GM18519 (cell line): Measurements from ENCODE around the gene TULP1.
"Not testable (repeated sequence)": the region's sequence is repeated elsewhere in the genome, so short reads cannot be mapped to it uniquely, and the experiment has no call there.

Experiments used
- ATAC-seq: cut with Tn5 transposase; IDR thresholded peaks from one replicate; pipeline ENCODE4 v1.9.1; 2021; ENCODE audit warnings: mild to moderate bottlenecking, moderate library complexity; ENCODE audit not compliant: unreplicated experiment, low FRiP score

Gene TULP1

DNA sequence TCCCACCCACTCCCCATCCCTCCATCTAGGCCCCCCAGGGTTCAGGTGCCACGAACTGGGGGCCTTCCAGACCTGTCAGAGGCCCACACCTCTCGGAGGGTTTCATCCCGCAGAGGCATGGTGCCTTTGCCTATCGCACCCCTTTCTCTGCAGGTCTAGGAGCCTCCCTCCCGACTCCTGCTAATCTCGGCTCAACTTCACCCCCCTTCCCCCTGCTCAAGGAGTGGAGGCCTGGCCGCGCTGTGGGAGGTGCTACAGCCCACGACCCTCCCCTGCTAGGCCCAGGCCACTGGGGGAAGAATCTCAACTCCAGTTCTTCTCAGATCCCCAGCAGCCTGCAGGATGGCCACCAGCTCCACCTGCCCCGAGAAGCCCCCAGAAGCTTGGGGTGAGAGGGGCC, at the start of gene TULP1:
Gene TULP1, minus strand, starts transcription at position 157 of the 400 bp plus-strand sequence. Its CDS starts 38 bp downstream, at position 119.
- no peak for ATAC-seq

DNA sequence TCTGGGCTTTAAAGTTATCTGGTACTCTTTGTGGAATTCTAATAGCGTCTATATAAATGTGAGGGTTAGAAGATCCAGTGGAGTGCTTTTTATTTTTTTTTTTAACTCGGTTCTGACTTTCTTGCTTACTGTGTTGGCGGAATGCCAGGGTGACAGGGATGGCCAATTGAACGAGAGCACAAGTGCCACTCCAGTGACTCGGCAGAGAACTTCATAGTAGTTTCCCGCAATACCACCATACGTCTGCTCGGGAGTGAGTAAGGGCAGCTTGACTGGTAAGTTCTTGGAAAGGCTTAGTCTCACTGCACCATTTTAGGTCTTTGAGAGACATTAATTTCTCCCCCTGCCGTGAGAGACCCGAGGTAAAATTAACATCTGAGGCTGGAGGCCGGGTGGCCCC, 49.4 kb upstream of the TULP1 start:
- no peak for ATAC-seq

DNA sequence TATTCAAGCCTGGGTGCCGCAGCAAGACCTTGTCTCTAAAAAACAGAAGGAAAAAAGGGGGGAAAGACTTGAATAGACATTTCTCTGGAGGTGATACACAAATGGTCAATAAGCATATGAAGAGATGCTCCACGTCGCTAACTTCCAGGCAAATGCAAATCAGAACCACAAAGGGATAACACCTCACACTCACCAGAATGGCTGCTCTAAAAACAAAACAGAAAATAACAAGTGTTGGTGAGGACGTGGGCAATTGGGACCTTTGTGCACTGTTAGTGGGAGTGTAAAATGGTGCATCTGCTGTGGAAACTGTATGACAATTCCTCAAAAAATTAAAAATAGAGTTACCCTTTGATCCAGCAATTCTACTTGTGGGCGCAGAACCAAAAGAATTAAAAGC, 48.4 kb upstream of the TULP1 start:
- no peak for ATAC-seq

DNA sequence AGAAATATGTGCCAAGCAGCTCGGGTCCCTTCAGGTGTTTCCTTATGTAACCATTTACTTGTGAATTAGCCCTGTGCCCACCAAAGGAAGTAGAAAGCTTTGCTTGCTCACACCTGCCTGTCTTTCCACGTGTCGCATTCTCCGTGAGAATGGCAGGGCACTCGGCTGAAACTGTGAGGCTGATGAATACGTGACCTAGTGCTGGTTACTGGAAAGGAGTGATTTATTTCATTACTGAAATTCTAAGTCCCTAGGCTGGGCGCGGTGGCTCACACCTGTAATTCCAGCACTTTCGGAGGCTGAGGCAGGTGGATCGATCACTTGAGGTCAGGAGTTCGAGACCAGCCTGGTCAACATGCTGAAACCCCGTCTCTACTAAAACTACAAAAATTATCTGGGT, 45.9 kb upstream of the TULP1 start:
- ATAC-seq = no peak

DNA sequence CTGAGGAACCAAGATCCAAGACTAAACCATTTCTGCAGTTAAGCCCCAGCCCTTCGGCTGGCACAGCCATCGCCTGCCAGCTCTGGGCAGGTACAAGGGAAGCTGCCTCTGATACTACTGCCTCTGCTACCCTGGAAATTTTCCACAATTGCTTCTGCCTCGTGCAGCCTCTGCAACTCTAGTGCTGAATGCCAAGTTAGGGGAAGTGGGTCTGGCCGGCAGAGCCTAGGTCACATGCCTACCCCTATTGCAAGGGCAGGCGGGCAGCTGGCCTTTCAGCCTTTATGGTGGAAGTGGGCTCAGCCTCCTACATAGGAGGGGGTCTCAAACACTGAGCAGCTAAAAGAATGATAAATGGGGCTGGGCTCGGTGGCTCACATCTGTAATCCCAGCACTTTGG, 44.5 kb upstream of the TULP1 start:
- ATAC-seq = no peak

DNA sequence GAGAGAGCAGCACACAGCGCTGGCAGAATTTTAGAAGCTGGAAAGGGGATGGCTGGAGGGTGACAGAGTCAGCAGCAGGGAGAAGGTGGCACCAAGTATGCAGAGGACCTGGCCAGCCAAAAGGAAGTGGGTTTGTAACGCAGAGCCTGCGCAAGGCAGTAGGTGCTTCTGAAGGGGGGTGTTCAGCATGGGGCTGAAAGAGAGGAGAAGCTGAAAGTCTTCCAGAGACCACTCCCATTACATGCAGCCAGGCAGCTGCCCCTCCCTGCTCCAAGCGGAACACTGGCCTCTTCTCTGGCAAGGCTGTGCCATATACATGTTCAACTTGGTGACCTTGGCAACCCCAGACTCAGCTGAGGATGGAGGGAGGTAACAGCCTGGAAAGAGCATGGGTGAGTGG, 42.1 kb upstream of the TULP1 start:
- ATAC-seq = no peak

DNA sequence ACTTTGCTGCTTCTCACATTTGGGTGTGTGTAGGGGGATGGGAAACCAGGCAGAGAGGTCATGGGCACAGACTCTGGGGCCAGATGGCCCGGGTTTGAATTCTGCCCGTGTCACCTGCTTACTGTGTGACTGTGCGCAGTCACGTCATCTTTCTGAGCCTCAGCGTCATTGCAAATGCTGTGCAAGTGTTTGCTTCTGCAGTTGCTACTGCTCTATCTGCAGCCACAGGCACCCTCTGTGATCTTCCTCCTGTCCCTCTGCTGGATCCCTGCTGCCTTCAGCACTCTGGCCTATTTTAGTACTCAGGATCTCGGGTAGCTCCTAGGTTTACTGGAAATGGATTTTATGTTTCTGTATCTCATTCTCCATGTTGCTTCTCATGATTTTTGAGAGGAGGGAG, 40.6 kb upstream of the TULP1 start:
- no peak for ATAC-seq

DNA sequence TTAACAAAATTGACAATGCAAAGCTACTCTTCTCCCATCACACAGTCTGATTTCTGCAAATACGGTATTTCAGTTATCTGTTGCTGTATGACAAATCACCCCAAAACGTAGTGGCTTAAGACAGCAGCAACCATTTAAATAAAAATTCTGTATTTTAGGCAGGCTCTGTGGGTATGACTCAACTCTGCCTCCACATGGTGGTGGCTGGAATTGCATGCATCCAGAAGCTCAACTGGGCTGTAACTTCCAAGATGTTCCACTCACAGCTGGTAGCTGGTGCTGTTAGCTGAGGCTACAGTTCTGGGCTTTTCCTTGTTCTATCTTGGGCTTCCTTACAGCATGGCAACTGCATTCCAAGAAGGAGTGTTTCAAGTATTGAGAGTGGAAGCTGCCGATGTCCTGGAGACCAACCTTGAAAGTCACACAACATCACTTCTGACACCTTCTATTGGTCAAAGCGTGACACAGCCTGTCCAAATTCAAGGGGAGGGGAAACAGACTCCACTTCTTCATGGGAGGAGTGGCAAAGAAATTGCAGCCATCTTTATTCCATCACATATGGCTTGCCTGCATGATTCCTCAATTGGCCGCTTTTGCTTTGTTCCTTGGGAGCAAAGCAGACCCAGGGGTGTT, 39.7 kb upstream of the TULP1 start:
- ATAC-seq = no peak

DNA sequence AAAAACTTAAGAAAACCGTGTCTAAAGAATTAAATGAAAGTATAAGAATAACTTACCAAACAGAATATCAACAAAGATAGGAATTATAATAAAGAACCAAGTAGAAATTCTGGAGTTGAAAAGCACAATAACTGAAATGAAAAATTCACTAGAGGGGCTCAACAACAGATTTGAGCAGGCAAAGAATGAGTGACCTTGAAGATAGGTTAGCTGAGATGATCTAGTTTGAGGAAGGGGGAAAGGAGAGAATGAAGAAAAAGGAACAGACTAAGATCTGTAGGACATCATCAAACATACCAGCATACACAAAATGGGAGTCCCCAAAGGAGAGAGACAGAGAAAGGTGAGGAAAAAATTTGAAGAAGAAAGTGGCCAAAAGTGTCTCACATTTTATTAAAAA, 37.7 kb upstream of the TULP1 start:
- ATAC-seq = no peak

DNA sequence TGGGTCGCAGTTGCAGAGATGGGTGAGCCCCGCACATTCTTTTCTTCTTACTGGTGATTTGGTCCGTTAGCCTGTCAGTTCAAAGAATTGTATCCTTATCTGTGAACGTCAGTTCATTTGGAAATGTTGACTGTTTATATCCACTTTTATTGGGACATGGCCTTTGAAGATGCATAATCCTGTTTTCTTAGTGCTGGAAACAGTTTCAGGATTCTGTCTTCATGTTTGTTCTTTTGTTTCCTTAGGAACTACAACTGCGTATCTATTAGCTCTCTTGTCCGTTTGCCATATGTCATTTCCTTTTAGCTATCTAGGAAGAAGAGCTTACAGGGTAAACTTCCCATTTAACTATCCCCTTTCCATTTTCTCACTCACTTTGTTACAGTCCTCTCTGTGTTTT, 35.0 kb upstream of the TULP1 start:
- ATAC-seq = no peak

DNA sequence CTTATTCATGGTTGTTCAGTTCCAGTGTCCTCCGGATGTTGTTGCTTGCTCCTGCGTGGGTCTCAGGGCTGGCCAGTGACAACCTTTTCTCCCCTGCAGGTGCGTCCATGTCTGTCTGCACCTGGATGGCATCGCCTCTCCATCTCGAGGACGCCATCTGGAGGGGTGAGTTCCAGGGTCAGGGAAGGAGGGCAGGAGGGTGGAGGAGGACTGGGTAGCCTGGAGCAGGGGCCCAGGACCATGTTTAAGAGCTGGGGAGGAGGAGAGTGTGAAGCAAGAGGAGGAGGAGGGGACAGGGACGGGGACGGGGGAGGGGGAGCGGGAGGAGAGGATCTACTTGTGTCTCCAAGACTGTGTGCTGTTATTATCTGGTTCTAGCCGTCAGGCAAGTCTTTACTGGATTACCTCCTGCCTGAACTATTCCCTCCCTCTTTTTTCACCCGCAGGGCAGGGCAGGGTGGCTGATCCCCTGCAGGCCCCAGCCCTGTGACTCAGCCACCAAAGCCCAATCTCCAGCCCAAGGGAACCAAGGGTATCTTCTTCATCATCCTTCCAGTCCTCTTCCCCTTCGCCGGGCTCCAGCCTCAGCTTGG, 32.2 kb upstream of the TULP1 start:
- no peak for ATAC-seq

DNA sequence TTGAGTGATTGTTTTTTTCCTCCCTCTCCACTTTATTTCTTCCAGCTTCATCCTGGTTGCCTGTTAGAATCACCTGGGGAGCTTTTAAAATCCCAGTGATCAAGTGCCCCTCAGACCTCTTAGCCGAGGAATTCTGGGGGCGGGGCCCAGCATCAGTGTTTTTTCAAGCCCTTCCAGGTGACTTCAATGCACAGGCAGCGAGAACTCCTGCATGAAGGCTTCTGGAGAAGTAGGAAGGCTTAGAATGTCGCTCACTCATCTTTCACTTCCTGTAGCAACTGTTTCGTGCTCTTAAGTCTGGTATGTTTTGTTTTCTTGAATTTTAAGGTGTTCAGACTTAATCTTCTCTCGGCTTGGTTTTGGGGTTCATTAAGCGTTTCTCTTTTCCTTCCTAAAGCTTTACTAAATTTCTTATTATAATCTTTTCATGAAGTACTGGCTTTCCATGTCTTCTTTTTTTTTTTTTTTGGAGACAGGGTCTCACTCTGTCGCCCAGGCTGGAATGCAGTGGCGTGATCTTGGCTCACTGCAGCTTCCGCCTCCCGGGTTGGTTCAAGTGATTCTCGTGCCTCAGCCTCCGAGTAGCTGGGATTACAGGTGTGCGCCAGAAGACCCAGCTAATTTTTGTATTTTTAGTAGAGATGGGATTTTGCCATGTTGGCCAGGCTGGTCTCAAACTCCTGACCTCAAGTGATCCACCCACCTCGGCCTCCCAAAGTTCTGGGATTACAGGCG, 30.9 kb upstream of the TULP1 start:
- no peak for ATAC-seq

DNA sequence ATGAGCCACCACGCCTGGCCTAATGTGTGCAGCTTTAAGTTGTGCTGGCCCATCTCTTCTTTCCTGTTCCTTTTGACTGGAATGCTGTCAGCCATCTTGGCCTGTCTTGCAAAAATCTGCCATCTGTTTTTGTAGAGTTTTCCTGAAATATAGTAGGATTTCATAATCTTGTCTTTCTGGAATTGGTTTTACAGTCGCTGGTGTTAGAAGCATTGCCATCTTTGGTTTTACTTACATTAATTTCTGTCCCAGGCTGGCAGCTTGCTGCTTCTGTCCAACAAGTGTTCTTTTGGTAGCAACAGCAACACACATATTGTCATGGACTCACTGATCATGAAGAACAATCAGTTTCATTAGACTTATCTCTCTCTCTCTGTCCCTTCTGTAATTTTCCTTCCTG, 29.1 kb upstream of the TULP1 start:
- no peak for ATAC-seq

DNA sequence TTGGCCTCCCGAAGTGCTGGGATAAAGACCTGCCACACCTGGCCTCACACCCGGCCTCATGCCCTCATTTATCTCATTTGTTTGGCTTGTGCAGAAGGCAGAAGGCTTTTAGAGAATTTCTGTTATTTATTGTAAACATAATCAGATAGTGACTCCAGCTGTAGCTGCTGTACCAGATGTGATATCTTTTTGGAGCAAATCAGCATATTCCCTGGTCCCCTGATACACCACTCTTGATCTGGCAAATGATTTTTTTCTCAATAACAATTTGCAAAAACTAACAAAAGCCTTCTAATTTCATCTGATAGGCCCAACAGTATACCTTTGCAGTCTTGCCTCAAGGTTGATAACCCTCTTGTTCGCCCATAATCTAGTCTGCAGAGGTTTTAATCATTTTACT, 26.5 kb upstream of the TULP1 start:
- ATAC-seq = no peak

DNA sequence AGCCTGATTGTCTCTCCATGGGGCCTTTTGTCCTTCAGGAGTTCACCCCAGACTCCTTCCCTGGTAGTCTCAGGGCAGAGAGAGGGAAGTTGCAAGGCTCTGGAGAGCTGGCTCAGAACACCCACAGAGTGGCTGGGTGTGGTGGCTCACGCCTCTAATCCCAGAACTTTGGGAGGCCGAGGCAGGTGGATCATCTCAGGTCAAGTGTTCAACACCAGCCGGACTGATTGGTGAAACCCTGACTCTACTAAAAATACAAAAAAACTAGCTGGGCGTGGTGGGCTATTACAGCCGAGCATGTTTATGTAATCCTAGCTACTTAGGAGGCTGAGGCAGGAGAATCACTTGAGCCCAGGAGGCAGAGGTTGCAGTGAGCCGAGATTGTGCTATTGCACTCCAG, 23.2 kb upstream of the TULP1 start:
- not testable (repeated sequence) for ATAC-seq

DNA sequence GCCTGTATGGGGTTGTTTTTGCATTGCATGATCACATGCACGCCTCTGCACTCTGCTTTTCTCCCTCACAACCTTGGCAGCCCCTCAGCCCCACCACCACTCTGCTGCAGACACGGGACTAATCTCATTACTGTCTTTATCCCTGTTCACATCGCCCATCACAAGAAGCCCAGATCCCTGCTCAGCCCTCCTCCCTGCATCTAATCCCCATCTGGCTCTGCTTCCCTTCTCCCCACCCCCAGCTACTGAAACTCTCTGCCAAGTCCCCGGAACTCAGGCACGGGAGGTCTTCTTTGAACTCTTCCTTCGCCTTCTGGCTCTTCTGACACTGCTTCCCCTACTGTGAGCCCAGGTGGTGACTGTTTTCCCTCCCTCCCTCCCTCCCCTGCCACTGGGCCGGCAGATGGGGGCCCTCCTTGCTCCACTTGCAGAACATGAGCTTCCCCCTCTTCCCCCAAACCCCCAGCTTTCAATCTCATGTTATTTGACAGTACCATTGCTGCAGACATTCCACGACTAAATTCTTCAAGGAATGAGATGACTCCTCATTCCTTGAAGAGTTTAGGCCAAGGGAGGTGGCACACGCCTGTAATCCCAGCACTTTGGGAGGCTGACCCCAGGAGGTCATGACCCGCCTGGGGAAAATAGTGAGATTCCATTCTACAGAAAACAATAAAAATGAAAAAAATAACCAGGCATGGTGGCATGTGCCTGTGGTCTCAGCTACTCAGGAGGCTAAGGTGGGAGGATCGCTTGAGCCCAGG, 21.9 kb upstream of the TULP1 start:
- ATAC-seq = no peak

DNA sequence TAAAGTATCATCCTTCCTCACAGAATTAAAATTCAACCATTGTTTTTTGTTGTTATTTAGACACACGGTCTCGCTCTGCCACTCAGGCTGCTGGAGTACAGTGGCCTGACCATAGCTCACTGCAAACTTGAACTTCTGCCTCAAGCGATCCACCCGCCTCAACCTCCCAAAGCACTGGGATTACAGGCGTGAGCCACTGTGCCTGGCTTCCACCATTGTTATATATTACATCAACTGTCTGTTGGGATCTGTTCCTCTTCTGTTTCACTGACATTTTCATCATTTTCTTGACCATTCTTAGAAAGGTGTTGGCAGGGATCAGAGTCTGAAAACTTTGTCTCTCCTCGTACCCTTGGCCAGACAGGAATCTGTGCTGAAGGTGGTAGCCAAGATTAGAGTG, 21.3 kb upstream of the TULP1 start:
- ATAC-seq = no peak

DNA sequence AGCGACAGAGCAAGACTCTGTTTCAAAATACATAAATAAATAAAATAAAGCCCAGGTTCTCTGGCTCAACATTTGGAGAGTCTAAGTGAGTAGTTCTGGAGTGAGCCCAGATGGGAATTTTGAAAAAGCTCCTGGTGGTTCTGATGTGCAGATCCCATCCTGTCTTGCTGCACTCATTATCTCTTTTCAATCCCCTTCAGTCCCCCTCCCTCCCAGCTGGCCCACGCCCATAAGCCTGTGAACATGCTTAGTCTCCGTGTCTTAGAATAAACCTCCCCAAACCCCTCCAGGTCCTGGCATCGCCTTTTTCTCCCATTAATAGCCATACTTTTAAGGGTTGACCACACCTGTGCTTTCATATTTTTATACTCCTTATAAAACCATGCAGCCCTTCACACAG, 19.4 kb upstream of the TULP1 start:
- no peak for ATAC-seq

DNA sequence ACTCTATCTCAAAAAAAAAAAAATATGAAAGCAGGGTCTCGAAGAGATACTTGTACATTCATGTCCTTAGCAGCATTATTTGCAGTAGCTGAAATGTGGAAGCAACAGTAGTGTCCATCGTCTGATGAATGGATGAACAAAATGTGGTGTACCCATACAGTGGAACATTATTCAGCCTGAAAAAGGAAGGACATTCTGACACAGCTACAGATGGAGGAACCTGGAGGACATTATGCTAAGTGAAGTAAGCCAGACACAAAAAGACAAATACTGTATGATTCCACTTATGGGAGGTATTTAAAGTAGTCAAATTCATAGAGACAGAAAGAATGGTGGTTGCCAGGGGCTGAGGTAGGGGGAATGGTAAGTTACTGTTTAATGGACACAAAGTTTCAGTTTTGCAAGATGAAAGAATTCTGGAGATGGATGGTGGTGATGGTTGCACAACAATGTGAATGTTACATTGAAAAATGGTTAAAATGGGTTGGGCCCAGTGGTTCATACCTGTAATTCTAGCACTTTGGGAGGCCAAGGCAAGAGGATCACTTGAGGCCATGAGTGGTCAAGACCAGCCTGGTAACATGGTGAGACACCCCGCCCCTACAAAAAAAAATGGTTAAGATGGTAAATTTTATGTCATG, 11.8 kb upstream of the TULP1 start:
- no peak for ATAC-seq

DNA sequence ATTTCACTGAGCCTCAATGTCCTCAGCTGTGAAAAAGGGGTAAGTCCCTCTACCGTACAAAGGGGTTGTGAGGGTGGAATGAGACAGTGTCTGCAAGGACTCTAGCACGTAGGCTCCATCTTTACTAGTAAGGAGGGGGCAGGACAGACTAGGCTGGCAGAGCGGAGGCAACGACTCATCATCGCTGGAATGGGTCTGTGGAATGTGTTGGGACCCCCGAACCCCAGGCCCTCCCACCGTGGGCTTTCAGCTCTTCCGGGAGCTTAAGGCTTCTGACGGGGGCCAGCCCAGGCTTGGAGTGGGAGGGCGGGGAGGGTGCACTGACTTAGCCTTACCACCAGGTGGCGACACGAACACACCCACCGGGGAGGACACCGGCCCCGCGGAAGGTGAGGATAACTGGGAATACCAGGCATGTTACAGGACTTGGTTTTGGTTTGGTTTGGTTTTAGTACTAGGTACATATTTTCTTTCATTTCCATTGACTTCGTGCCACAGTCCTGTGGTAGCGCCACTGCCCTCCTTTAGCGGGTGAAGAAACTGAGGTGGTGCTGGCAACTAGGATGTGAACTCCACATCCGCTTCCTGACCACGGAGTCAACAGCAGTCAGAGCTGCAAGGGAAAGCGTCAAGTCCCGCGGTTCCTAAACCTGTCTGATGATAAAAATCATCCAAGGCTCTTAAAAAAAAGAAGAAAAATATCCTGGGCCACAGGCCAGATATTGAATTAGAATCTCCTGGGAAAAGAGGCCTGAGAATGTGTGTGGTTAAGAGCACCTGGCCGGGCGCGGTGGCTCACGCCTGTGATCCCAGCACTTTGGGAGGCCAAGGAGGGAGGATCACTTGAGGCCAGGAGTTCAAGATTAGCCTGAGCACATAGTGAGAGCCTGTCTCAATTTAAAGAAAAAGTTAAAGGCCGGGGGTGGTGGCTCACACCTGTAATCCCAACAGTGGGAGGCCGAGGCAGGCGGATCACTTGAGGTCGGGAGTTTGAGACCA, 10.3 kb upstream of the TULP1 start:
- no peak for ATAC-seq
